Hepatocyte (in vitro differentiated cells): ENCODE results near the gene RER1. TPM values are rescaled to one million over a fixed set of nuclear protein-coding genes. Genes with fewer than 3 reads are reported as not detected.

ENCODE experiments used
- DNase-seq: peaks from one replicate; pipeline ENCODE4 v3.0.0-alpha.2; 2016; ENCODE audit warnings: low spot score
- H2AFZ ChIP-seq: fragments of 200-600 bp; sonication (generic); 2 replicates; pipeline ENCODE4 v1.6.0; 2016; ENCODE audit warnings: antibody characterized with exemption, mild to moderate bottlenecking
- H3K27ac ChIP-seq: fragments of 200-600 bp; sonication (generic); 2 replicates; pipeline ENCODE4 v1.5.1; 2016; ENCODE audit warnings: mild to moderate bottlenecking
- H3K27me3 ChIP-seq: fragments of 200-600 bp; sonication (generic); 2 replicates; pipeline ENCODE4 v1.6.1; 2016
- H3K36me3 ChIP-seq: fragments of 200-600 bp; sonication (generic); replicated peaks from 2 replicates; pipeline ENCODE4 v1.5.1; 2016; ENCODE audit warnings: low read depth; ENCODE audit not compliant: insufficient read depth
- H3K4me1 ChIP-seq: fragments of 200-600 bp; sonication (generic); 2 replicates; pipeline ENCODE4 v1.5.1; 2016; ENCODE audit warnings: mild to moderate bottlenecking, moderate library complexity; ENCODE audit not compliant: insufficient read depth
- H3K4me2 ChIP-seq: fragments of 200-600 bp; sonication (generic); 2 replicates; pipeline ENCODE4 v1.6.0; 2016
- H3K4me3 ChIP-seq: fragments of 200-600 bp; sonication (generic); 2 replicates; pipeline ENCODE4 v1.5.1; 2016; ENCODE audit warnings: mild to moderate bottlenecking
- H3K79me2 ChIP-seq: fragments of 200-600 bp; sonication (generic); 2 replicates; pipeline ENCODE4 v1.6.0; 2017; ENCODE audit warnings: mild to moderate bottlenecking
- H3K9me2 ChIP-seq: fragments of 200-600 bp; sonication (generic); replicated peaks from 2 replicates; pipeline ENCODE4 v1.6.0; 2017; ENCODE audit warnings: mild to moderate bottlenecking; ENCODE audit not compliant: insufficient read depth
- H3K9me3 ChIP-seq: fragments of 200-600 bp; sonication (generic); 2 replicates; pipeline ENCODE4 v1.5.1; 2016; ENCODE audit warnings: low read depth, mild to moderate bottlenecking
- H4K20me1 ChIP-seq: fragments of 200-600 bp; sonication (generic); 2 replicates; pipeline ENCODE4 v1.6.0; 2016; ENCODE audit warnings: mild to moderate bottlenecking; ENCODE audit not compliant: insufficient read depth, poor library complexity, severe bottlenecking
- CTCF ChIP-seq: fragments of 200-600 bp; sonication (generic); IDR thresholded peaks from 2 replicates; pipeline ENCODE4 v1.5.1; 2016; ENCODE audit warnings: antibody characterized with exemption, mild to moderate bottlenecking; ENCODE audit not compliant: poor library complexity
- EZH2 ChIP-seq: fragments of 200-600 bp; sonication (generic); IDR thresholded peaks from 2 replicates; pipeline ENCODE4 v1.6.1; 2016; ENCODE audit warnings: antibody characterized with exemption, mild to moderate bottlenecking, borderline replicate concordance
- EZH2phosphoT487 ChIP-seq: fragments of 200-600 bp; sonication (generic); IDR thresholded peaks from one replicate; pipeline ENCODE4 v1.6.1; 2018; ENCODE audit warnings: antibody characterized with exemption, mild to moderate bottlenecking, low read depth, moderate library complexity; ENCODE audit not compliant: unreplicated experiment, severe bottlenecking
- WGBS: methylation state at CpG from one replicate; pipeline ENCODE4 v1.1.6; 2016; ENCODE audit warnings: low lambda C conversion rate; ENCODE audit errors: missing lambda C conversion rate; 5-methylcytosine and 5-hydroxymethylcytosine counted together
- polyA plus RNA-seq: library from polyadenylated mRNA; unstranded; fragments of >200 nt; fragmentation: Nextera tagmentation; extraction: Ambion mirVana; gene quantifications from 2 replicates; pipeline ENCODE4 v1.2.1, GENCODE V29; 2016
- total RNA-seq: library from RNA; depleted of rRNA; stranded (reverse); fragments of >200 nt; gene quantifications from 2 replicates; pipeline ENCODE4 v1.2.3, GENCODE V29; 2014

RER1 gene
- total and polyA plus RNA-seq, 2 experiments from 2014 or later: 123 to 237 TPM

DNA sequence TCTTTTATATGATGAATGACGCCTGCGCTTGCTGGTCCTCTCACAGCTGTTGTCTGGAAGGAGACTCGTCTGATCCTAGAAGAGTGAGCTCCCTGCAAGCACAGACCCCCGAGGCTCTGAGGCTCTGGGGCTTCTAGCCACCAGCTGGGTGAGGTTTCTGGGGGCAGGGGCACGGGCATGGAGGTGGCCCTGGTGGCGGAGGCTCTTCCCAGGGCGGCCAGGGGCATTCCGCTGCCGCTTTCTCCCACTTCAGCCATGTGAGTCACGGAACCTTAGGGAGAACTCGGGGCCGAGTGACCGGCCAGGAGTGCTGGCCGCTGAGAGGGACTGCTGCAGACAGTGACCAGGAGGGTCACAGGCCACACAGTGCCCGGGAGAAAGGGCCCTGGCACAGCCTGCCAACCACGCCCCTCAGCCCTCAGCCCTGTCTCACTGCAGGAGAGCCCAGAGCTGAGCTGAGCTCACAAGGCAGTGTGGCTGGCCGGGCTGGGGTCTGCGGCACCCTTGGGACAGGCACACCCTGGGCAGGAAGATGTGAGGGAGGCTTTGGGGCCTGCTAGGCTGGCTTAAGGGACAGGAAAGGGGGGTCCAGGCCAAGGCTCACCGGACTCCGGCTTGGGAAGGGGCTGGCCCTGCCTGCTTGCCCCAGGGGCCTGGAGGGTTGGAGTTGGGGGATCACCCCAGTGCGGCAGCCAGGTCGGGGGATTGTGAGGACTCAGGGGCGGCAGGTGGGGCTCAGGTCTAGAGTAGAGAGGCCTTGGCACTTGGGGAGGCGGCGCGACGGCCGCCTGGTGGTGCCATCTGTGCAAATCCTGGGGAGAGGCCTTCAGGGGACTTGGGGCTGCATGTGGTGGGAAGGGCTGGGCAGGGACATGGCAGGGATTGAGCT lies 36.0 kb upstream of the RER1 start:
- Histone ChIP-seq H3K4me3 (no peak overlapping the region), H3K27me3 (no peaks in the 10 kb centered on the region), H3K9me3 (no peaks in the 10 kb centered on the region), H2AFZ (no peak overlapping the region), H3K27ac (peak overlapping the region; percentile 61), H3K9me2 (no peaks in the 10 kb centered on the region), H4K20me1 (no peaks in the 10 kb centered on the region), H3K4me1 (no peaks in the 10 kb centered on the region), H3K36me3 (no peaks in the 10 kb centered on the region), H3K79me2 (no peaks in the 10 kb centered on the region), H3K4me2 (peak overlapping the region; percentile 29)
- TF ChIP-seq EZH2phosphoT487: no peak
- no peak for TF ChIP-seq EZH2
- no peak for TF ChIP-seq CTCF
- DNase-seq: no peak
- 86% methylated on average over 28 of the region's 28 CpGs for WGBS

GRCh38 chr1:2356401-2356800 lies 35.2 kb upstream of the RER1 start:
- Histone ChIP-seq H4K20me1 (no peaks in the 10 kb centered on the region), H3K27me3 (no peaks in the 10 kb centered on the region), H3K4me2 (no peak overlapping the region), H3K36me3 (no peaks in the 10 kb centered on the region), H3K9me2 (no peaks in the 10 kb centered on the region), H3K4me3 (no peak overlapping the region), H3K9me3 (no peaks in the 10 kb centered on the region), H2AFZ (no peak overlapping the region), H3K4me1 (no peaks in the 10 kb centered on the region), H3K79me2 (no peaks in the 10 kb centered on the region), H3K27ac (no peak overlapping the region)
- DNase-seq: no peak
- WGBS: 96% methylated on average over 15 of the region's 15 CpGs
- TF ChIP-seq CTCF: no peak
- TF ChIP-seq EZH2: no peak
- no peak for TF ChIP-seq EZH2phosphoT487

DNA sequence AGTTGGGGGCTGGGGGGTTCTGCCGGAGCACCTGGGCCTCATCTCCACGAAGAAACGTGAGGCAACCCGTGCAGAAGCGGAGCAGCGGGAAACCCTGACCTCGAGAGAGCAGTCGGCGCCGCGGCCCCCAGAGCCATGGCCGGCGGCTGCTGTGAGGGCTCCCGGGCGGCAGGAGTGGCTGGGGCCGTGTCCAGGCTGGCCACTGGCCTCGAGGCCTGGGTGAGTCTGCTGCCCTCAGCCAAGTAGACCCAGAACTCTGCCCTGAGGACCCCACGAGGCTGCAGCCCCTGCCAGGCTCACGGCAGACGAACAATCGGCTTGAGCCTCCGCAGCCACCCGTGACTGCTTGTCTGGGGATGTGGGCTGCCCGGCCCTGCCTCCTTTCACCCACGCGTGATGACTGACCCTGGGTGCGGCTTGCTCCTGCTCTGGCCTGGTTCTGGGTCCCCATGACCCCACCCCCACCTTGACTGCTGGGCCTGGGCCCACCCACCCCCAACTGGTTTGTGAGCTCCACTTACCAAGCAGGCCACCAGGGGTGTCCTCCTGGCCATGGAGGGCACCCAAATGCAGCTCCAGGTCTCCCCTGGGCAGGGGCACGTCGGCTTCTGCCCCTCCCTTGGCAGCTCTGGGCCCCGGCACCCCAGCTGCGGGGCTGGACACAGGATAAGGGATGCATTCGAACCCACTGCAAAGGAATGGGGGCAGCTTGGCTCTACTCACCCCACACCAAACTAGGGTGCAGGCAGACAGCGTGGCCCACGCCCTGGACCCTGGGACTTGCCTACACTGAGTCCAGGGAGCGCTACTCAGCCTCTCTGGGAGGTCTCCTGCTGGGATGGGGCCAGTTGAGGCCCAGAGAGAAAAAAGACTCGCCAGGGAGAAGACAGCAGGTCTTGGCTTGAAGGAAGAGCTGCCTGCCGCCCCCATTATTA lies 34.5 kb upstream of the RER1 start:
- TF ChIP-seq EZH2 (no peak), EZH2phosphoT487 (no peak), CTCF (no peak)
- no peaks in the 10 kb centered on the region for H3K4me1 ChIP-seq
- no peak overlapping the region for H2AFZ ChIP-seq
- no peaks in the 10 kb centered on the region for H3K9me3 ChIP-seq
- no peak for DNase-seq
- no peak overlapping the region for H3K27ac ChIP-seq
- no peaks in the 10 kb centered on the region for H3K36me3 ChIP-seq
- no peaks in the 10 kb centered on the region for H4K20me1 ChIP-seq
- H3K4me2 ChIP-seq: no peak overlapping the region
- no peaks in the 10 kb centered on the region for H3K79me2 ChIP-seq
- H3K27me3 ChIP-seq: no peaks in the 10 kb centered on the region
- H3K9me2 ChIP-seq: no peaks in the 10 kb centered on the region
- no peak overlapping the region for H3K4me3 ChIP-seq
- WGBS: 94% methylated on average over 33 of the region's 37 CpGs
